Osteoblast (primary cell): Measurements from ENCODE around the gene MYL5. TPM values are rescaled to one million over a fixed set of nuclear protein-coding genes. Genes with fewer than 3 reads are reported as not detected.

Experiments
- DNase-seq: peaks from one replicate; pipeline ENCODE4 v3.0.0; 2011; ENCODE audit warnings: low spot score, mixed read lengths; ENCODE audit not compliant: insufficient read length; ENCODE audit errors: missing footprints
- H2AFZ ChIP-seq: 2 replicates; pipeline ENCODE4 v1.6.0; 2011; ENCODE audit warnings: mild to moderate bottlenecking, low read length
- H3K27ac ChIP-seq: 2 replicates; pipeline ENCODE4 v1.5.1; 2011; ENCODE audit warnings: mild to moderate bottlenecking, low read depth, low read length, moderate library complexity
- H3K27me3 ChIP-seq: 2 replicates; pipeline ENCODE4 v1.6.0; 2012; ENCODE audit warnings: mild to moderate bottlenecking, control low read depth, inconsistent platforms, low read length, moderate library complexity; ENCODE audit not compliant: insufficient read depth
- H3K36me3 ChIP-seq: 2 replicates; pipeline ENCODE4 v1.5.1; 2011; ENCODE audit warnings: mild to moderate bottlenecking, low read length, control low read depth, moderate library complexity; ENCODE audit not compliant: insufficient read depth
- H3K4me1 ChIP-seq: 2 replicates; pipeline ENCODE4 v1.5.1; 2011; ENCODE audit warnings: mild to moderate bottlenecking, low read length, control low read depth, moderate library complexity; ENCODE audit not compliant: insufficient read depth
- H3K4me2 ChIP-seq: 2 replicates; pipeline ENCODE4 v1.6.0; 2011; ENCODE audit warnings: mild to moderate bottlenecking, low read length; ENCODE audit not compliant: insufficient read depth
- H3K4me3 ChIP-seq: fragments of 200-600 bp; sonication (generic); 3 replicates; pipeline ENCODE4 v1.5.1; 2012; ENCODE audit warnings: mild to moderate bottlenecking, low read length, inconsistent platforms; ENCODE audit not compliant: insufficient read depth
- H3K79me2 ChIP-seq: 2 replicates; pipeline ENCODE4 v1.6.0; 2012; ENCODE audit warnings: mild to moderate bottlenecking, low read length, control low read depth, inconsistent platforms; ENCODE audit not compliant: insufficient read depth
- H3K9me3 ChIP-seq: 2 replicates; pipeline ENCODE4 v1.5.1; 2011; ENCODE audit warnings: low read depth, low read length, control low read depth
- H4K20me1 ChIP-seq: 2 replicates; pipeline ENCODE4 v1.6.0; 2012; ENCODE audit warnings: mild to moderate bottlenecking, low read length, control low read depth; ENCODE audit not compliant: insufficient read depth
- total RNA-seq: library from RNA; depleted of rRNA; stranded (reverse); fragments of >200 nt; gene quantifications from 2 replicates; pipeline ENCODE4 v1.2.3, GENCODE V29; 2012
- TF ChIP-seq, protein P1 (sequence below): IDR thresholded peaks from 2 replicates; pipeline ENCODE4 v1.5.1; 2011; ENCODE audit warnings: mild to moderate bottlenecking, low read depth, low read length, moderate library complexity; ENCODE audit errors: extremely low read depth

MYL5 gene
- total RNA-seq, 1 donor = 22.8 TPM

DNA sequence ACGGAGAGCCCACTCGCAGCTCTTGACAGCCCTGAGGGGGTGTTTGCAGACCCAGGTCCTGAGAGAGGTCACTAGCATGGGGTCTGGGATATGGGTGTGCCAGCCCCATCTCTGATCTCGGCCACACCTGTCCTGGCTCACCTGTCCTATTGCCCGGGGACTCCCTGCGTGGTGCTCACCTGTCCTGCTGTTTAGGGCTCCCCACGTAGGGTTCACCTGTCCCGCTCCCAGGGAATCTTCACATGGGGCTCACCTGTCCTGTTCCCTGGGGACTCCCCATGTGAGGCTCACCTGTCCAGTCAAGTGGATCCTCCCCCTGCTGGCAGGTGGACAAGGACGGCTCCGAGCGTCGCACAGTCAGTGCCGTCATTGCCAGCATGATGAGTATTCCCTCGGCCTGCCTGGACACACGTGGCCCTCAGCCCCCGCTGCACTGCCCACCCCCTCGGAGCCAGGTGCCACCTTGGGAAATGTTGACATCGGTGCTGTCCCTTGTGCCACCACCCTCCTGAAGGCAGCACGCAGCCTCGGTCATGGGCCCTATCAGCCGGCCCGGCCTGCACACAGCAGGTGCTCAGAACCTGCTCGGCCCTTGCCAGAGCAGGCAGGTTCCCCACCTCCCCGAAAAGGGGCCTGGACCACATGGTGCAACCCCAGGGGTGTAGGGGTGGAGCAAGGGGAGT is 8.3 kb downstream of the MYL5 start:
- Histone ChIP-seq H4K20me1 (peaks cover 11% of the 10 kb centered on the region), H3K79me2 (no peaks in the 10 kb centered on the region), H3K27me3 (no peaks in the 10 kb centered on the region), H3K4me1 (peaks cover 20% of the 10 kb centered on the region), H3K4me2 (no peak overlapping the region), H2AFZ (no peak overlapping the region), H3K9me3 (no peaks in the 10 kb centered on the region), H3K36me3 (no peaks in the 10 kb centered on the region), H3K4me3 (no peak overlapping the region), H3K27ac (no peak overlapping the region)
- no peak for DNase-seq
- TF ChIP-seq, protein P1, sequence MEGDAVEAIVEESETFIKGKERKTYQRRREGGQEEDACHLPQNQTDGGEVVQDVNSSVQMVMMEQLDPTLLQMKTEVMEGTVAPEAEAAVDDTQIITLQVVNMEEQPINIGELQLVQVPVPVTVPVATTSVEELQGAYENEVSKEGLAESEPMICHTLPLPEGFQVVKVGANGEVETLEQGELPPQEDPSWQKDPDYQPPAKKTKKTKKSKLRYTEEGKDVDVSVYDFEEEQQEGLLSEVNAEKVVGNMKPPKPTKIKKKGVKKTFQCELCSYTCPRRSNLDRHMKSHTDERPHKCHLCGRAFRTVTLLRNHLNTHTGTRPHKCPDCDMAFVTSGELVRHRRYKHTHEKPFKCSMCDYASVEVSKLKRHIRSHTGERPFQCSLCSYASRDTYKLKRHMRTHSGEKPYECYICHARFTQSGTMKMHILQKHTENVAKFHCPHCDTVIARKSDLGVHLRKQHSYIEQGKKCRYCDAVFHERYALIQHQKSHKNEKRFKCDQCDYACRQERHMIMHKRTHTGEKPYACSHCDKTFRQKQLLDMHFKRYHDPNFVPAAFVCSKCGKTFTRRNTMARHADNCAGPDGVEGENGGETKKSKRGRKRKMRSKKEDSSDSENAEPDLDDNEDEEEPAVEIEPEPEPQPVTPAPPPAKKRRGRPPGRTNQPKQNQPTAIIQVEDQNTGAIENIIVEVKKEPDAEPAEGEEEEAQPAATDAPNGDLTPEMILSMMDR = no peak

DNA sequence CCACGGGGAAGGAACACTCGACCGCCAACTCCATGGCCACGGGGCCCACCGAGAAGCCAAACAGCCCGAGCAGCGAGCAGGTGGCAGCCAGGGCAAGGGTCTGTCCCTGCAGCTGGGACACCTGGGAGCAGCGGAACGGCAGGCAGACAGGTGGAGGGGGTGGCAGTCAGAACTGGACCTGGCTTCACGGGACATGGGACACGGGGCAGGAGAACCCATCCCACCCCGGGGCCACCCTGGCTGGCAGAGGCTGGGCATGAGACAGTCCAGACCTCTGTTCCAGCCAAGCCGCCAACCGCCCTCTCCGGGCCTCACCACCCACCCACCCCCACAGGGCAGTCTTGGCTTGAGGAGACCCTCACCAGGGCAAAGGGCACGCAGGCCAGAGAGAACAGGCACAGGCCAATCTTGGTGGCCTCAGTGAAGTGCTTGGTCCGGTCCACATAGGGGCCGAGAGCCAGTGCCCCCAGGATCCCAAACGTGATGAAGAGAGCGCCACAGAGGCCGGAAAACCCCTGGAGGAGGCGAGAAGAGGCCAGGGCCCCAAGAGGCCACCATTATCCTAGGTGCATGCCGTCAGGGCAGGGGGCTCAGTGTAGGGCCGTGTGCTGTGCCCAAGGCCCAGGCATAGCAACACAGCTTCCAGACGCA is 9.0 kb downstream of the MYL5 start:
- H3K79me2 ChIP-seq = no peaks in the 10 kb centered on the region
- no peak overlapping the region for H3K27ac ChIP-seq
- no peak overlapping the region for H2AFZ ChIP-seq
- H3K27me3 ChIP-seq = no peaks in the 10 kb centered on the region
- H3K36me3 ChIP-seq = no peaks in the 10 kb centered on the region
- no peak overlapping the region for H3K4me3 ChIP-seq
- H3K4me2 ChIP-seq = no peak overlapping the region
- peaks cover 28% of the 10 kb centered on the region for H3K4me1 ChIP-seq
- DNase-seq = no peak
- TF ChIP-seq, protein P1 = no peak
- H4K20me1 ChIP-seq = peaks cover 7% of the 10 kb centered on the region
- H3K9me3 ChIP-seq = no peaks in the 10 kb centered on the region

DNA sequence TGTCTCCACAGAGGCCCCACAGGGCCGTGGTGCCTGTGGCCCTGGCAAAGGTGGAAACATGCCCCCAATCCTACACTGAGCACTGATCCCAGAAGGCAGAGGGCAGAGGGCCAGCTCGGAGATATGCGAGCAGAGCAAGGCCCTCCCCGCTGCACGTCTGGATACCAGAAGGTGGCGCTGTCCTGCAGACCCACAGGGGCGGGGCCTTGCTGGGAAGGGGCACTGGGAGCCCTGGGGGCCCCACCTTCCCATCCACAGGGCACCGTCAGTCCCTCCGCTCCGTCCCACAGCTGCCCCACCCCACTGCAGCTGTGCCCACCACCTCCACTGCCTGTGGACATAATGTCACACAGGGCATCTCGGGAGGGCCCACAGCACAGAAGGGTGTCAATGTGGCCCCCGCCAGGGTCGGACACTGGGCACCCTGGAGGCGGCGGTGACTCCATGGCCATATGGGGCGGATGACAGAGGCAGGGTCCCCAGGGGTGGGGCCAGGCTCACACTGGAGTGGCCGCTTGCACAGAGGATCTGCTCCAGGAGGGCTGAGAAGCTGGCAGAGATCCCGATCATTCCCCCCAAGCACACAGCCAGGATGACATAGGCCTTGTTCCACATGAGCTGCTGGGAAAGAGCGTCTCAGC is 9.8 kb downstream of the MYL5 start:
- no peak overlapping the region for H2AFZ ChIP-seq
- H3K36me3 ChIP-seq = no peaks in the 10 kb centered on the region
- H3K79me2 ChIP-seq = no peaks in the 10 kb centered on the region
- peaks cover 6% of the 10 kb centered on the region for H4K20me1 ChIP-seq
- TF ChIP-seq, protein P1 = peak; percentile 72
- no peak overlapping the region for H3K27ac ChIP-seq
- DNase-seq = peak; percentile 99
- H3K27me3 ChIP-seq = no peaks in the 10 kb centered on the region
- no peak overlapping the region for H3K4me3 ChIP-seq
- H3K4me2 ChIP-seq = no peak overlapping the region
- peaks cover 32% of the 10 kb centered on the region for H3K4me1 ChIP-seq
- H3K9me3 ChIP-seq = no peaks in the 10 kb centered on the region
